NOMO-1 treated with dmso at 0.1 percent for 144 hours (cell line): ENCODE data around the gene PEPD.
A peak's percentile ranks its signal among the peaks of the same experiment; 100 is the strongest.

Experiments used
- DNase-seq: peaks from one replicate; lab custom pipeline; 2025; ENCODE audit not compliant: unreplicated experiment; lab: John Stamatoyannopoulos, UW

PEPD gene

GRCh38 chr19:33426621-33427361 lies 94.8 kb downstream of the PEPD start:
- DNase-seq: no peak

- no peak for DNase-seq
Observed at GRCh38 chr19:33424181-33424580, 97.4 kb downstream of the PEPD start.

GRCh38 chr19:33422369-33423180 lies 99.0 kb downstream of the PEPD start:
- no peak for DNase-seq

- DNase-seq: no peak
Observed at GRCh38 chr19:33421368-33421767, 100.2 kb downstream of the PEPD start.

GRCh38 chr19:33420821-33421220 lies 100.8 kb downstream of the PEPD start:
- no peak for DNase-seq

GRCh38 chr19:33419788-33420130 lies 101.8 kb downstream of the PEPD start:
- no peak for DNase-seq

GRCh38 chr19:33418871-33419787 lies 102.5 kb downstream of the PEPD start:
- no peak for DNase-seq

- no peak for DNase-seq
Observed at GRCh38 chr19:33418461-33418860, 103.1 kb downstream of the PEPD start.

GRCh38 chr19:33417751-33418150 lies 103.8 kb downstream of the PEPD start:
- DNase-seq: no peak

- DNase-seq: peak; percentile 39
Observed at GRCh38 chr19:33416307-33417215, 105.0 kb downstream of the PEPD start.

- no peak for DNase-seq
Observed at GRCh38 chr19:33414667-33415605, 106.7 kb downstream of the PEPD start.

GRCh38 chr19:33413868-33414666 lies 107.5 kb downstream of the PEPD start:
- no peak for DNase-seq

- no peak for DNase-seq
Observed at GRCh38 chr19:33413426-33413725, 108.2 kb downstream of the PEPD start.

- no peak for DNase-seq
Observed at GRCh38 chr19:33412601-33413425, 108.8 kb downstream of the PEPD start.

- no peak for DNase-seq
Observed at GRCh38 chr19:33411621-33412180, 109.9 kb downstream of the PEPD start.

GRCh38 chr19:33410915-33411401 lies 110.6 kb downstream of the PEPD start:
- DNase-seq: no peak
